SK-N-SH (cell line): ENCODE results near the gene COL12A1. TPM values are rescaled to one million over a fixed set of nuclear protein-coding genes. Genes with fewer than 3 reads are reported as not detected.
A peak's percentile ranks its signal among the peaks of the same experiment; 100 is the strongest.

Experiments
- CTCF ChIA-PET: fragments of 300-600, 350-600 bp; formaldehyde crosslinking; extraction: SDS; loops from one replicate; lab custom pipeline; 2021; lab: Yijun Ruan, JAX
- POLR2A ChIA-PET: fragments of 350-600 bp; sonication (Branson Sonifier 250); formaldehyde crosslinking; extraction: SDS; loops from one replicate; lab custom pipeline; 2020; ENCODE audit warnings: antibody characterized with exemption, inconsistent platforms; lab: Yijun Ruan, JAX
- DNase-seq: peaks from one replicate; pipeline ENCODE4 v3.0.0; 2012
- H2AFZ ChIP-seq: fragments of 200-600 bp; sonication (generic); 2 replicates; pipeline ENCODE4 v1.8.1; 2016; ENCODE audit warnings: antibody characterized with exemption, mild to moderate bottlenecking, low read depth
- H3F3A ChIP-seq: fragments of 200-600 bp; sonication (generic); replicated peaks from 2 replicates; pipeline ENCODE3; 2016; ENCODE audit warnings: antibody characterized with exemption, mild to moderate bottlenecking; ENCODE audit not compliant: insufficient read depth
- H3K27ac ChIP-seq, 2 experiments: fragments of 200-500 bp in 1 of 2; fragments of 200-600 bp in 1 of 2; sonication (Bioruptor generic) in 1 of 2; sonication (generic), shearing (Covaris generic) in 1 of 2; 2 replicates each; pipeline versions ENCODE4 v1.5.1 to v1.6.1; 2014 to 2016; ENCODE audit warnings: low read depth in 2 of 2, inconsistent platforms in 1 of 2, low read length in 1 of 2, mild to moderate bottlenecking in 1 of 2, mixed read lengths in 1 of 2
- H3K27me3 ChIP-seq: fragments of 200-600 bp; sonication (generic), shearing (Covaris generic); 2 replicates; pipeline ENCODE4 v1.6.1; 2016; ENCODE audit warnings: mixed run types; ENCODE audit not compliant: insufficient read depth
- H3K36me3 ChIP-seq, 2 experiments: fragments of 200-500 bp in 1 of 2; fragments of 200-600 bp in 1 of 2; sonication (Bioruptor generic) in 1 of 2; sonication (generic) in 1 of 2; replicated peaks in 1 of 2; 2 replicates each; pipeline versions ENCODE3 to v1.5.1; 2014 to 2016; ENCODE audit warnings: low read length in 1 of 2, mild to moderate bottlenecking in 1 of 2; ENCODE audit not compliant: insufficient read depth in 2 of 2, control insufficient read depth in 1 of 2
- H3K4me1 ChIP-seq, 2 experiments: fragments of 200-500 bp in 1 of 2; fragments of 200-600 bp in 1 of 2; sonication (Bioruptor generic) in 1 of 2; sonication (generic), shearing (Covaris generic) in 1 of 2; 2 replicates each; pipeline versions ENCODE4 v1.5.1 to v1.6.1; 2014 to 2016; ENCODE audit warnings: low read depth in 1 of 2, low read length in 1 of 2, mixed run types in 1 of 2; ENCODE audit not compliant: insufficient read depth in 2 of 2, control insufficient read depth in 1 of 2
- H3K4me2 ChIP-seq: fragments of 200-600 bp; sonication (generic), shearing (Covaris generic); 2 replicates; pipeline ENCODE4 v1.6.1; 2017; ENCODE audit warnings: mixed run types
- H3K4me3 ChIP-seq, 2 experiments: fragments of 200-500 bp in 1 of 2; fragments of 200-600 bp in 1 of 2; sonication (Bioruptor generic) in 1 of 2; sonication (generic), shearing (Covaris generic) in 1 of 2; 2 replicates each; pipeline versions ENCODE4 v1.5.1 to v1.8.1; 2014 to 2016; ENCODE audit warnings: low read depth in 2 of 2, inconsistent platforms in 1 of 2, low read length in 1 of 2, mild to moderate bottlenecking in 1 of 2, mixed read lengths in 1 of 2, moderate library complexity in 1 of 2
- H3K79me2 ChIP-seq: fragments of 200-600 bp; sonication (generic); 2 replicates; pipeline ENCODE4 v1.8.1; 2017; ENCODE audit warnings: mild to moderate bottlenecking; ENCODE audit not compliant: insufficient read depth
- H3K9ac ChIP-seq: fragments of 200-600 bp; sonication (generic); 2 replicates; pipeline ENCODE4 v1.6.1; 2017; ENCODE audit warnings: mixed run types
- H3K9me2 ChIP-seq: fragments of 200-600 bp; sonication (generic); 2 replicates; pipeline ENCODE4 v1.6.1; 2017; ENCODE audit warnings: mixed run types
- H3K9me3 ChIP-seq: fragments of 200-600 bp; sonication (generic); 2 replicates; pipeline ENCODE4 v1.6.1; 2017; ENCODE audit warnings: mixed run types, mild to moderate bottlenecking, moderate library complexity
- H4K20me1 ChIP-seq: fragments of 200-600 bp; sonication (generic); 2 replicates; pipeline ENCODE4 v1.6.1; 2017; ENCODE audit warnings: mild to moderate bottlenecking, mixed run types; ENCODE audit not compliant: insufficient read depth
- ELF1 ChIP-seq: IDR thresholded peaks from 2 replicates; pipeline ENCODE4 v1.4.0; 2012
- FOSL2 ChIP-seq: IDR thresholded peaks from 2 replicates; pipeline ENCODE4 v1.4.0; 2012; ENCODE audit warnings: low read depth, mild to moderate bottlenecking, moderate library complexity, borderline replicate concordance
- GABPA ChIP-seq: IDR thresholded peaks from 2 replicates; pipeline ENCODE4 v1.4.0; 2012; ENCODE audit warnings: low read depth, mild to moderate bottlenecking
- POLR2AphosphoS5 ChIP-seq: IDR thresholded peaks from 2 replicates; pipeline ENCODE4 v1.6.1; 2012; ENCODE audit warnings: low read depth, low read length
- RAD21 ChIP-seq: IDR thresholded peaks from 2 replicates; pipeline ENCODE4 v1.6.1; 2012; ENCODE audit warnings: mild to moderate bottlenecking, low read length
- RCOR1 ChIP-seq: fragments of 150-350 bp; IDR thresholded peaks from 2 replicates; pipeline ENCODE4 v1.6.1; 2017; ENCODE audit warnings: antibody characterized with exemption, low read length
- RFX5 ChIP-seq: IDR thresholded peaks from 2 replicates; pipeline ENCODE4 v1.6.1; 2012; ENCODE audit warnings: mild to moderate bottlenecking, improper control_type of control experiment, low read length
- SIN3A ChIP-seq: IDR thresholded peaks from 2 replicates; pipeline ENCODE4 v1.6.1; 2012; ENCODE audit warnings: low read depth, mild to moderate bottlenecking, low read length, moderate library complexity, borderline replicate concordance
- TCF12 ChIP-seq: IDR thresholded peaks from 2 replicates; pipeline ENCODE4 v1.4.0; 2012
- USF1 ChIP-seq: IDR thresholded peaks from 2 replicates; pipeline ENCODE4 v1.4.0; 2012; ENCODE audit warnings: low read depth, borderline replicate concordance
- USF2 ChIP-seq: fragments of 150-350 bp; IDR thresholded peaks from 2 replicates; pipeline ENCODE4 v1.6.1; 2017; ENCODE audit warnings: antibody characterized with exemption, low read length, low read depth, borderline replicate concordance
- YY1 ChIP-seq: IDR thresholded peaks from 2 replicates; pipeline ENCODE4 v1.4.0; 2012; ENCODE audit warnings: low read depth, mild to moderate bottlenecking
- WGBS: methylation state at CpG from one replicate; pipeline ENCODE4 v1.1.6; 2017; ENCODE audit warnings: low lambda C conversion rate; 5-methylcytosine and 5-hydroxymethylcytosine counted together
- polyA plus RNA-seq, 3 experiments: library from polyadenylated mRNA; depleted of rRNA; stranded (reverse); fragments of >200 nt; gene quantifications; 2 replicates each; pipeline ENCODE4 v1.2.3, GENCODE V29; 2012
- TF ChIP-seq, protein P1 (sequence below): fragments of 200-600 bp; sonication (generic); IDR thresholded peaks from 2 replicates; pipeline ENCODE4 v1.6.1; 2017; ENCODE audit warnings: antibody characterized with exemption, mild to moderate bottlenecking, moderate library complexity

COL12A1 gene
- polyA plus RNA-seq, 1 of the 3 experiments (the other 2 are of a cell fraction): 0.03 TPM

GRCh38 chr6:75243333-75244062 is 37.6 kb upstream of the COL12A1 start, which contains the start of gene COX7A2 (continued):
- peak; percentile 77 for TF ChIP-seq USF1
- TF ChIP-seq, all 33 proteins: peak for 16

DNA sequence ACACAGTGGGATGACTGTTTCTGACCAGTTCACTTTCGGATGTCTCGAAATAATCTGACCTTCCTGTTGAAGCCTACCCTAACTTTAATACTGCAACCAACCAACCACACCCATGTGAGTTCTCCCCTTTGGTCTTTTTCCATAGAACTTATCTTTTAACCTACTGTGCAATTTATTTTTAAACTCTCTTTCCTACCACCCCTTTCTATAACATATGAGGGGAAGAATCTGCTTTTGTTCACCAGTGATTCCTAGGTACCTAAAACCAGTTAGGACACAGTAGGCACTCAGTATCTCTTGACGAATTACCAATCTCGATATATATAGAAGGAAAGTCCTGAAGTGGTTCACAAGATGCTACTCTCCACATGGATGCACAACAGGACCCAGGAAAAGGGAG is 30.8 kb upstream of the COL12A1 start:
- Histone ChIP-seq H2AFZ (no peak overlapping the region), H3K4me3 (no peak overlapping the region), H3K4me1 (peaks cover 0 to 2% of the 10 kb centered on the region in 2 experiments; a peak in 2 of 4 replicates), H3K79me2 (peaks cover 28% of the 10 kb centered on the region), H3F3A (no peaks in the 10 kb centered on the region), H3K27ac (no peak overlapping the region), H3K9me3 (no peaks in the 10 kb centered on the region), H3K36me3 (peaks cover 41 to 44% of the 10 kb centered on the region in 2 experiments), H4K20me1 (peaks cover 13% of the 10 kb centered on the region), H3K27me3 (no peaks in the 10 kb centered on the region), H3K4me2 (no peak overlapping the region), H3K9ac (no peak overlapping the region), H3K9me2 (no peaks in the 10 kb centered on the region)
- ChIA-PET POLR2A (no interaction called here), CTCF (interaction anchor here (1.5 kb wide), 1 partner anchor 61 kb away, joined by 4 read pairs; no protein-coding TSS in a partner anchor)
- TF ChIP-seq RFX5: no peak
- TF ChIP-seq GABPA: no peak
- TF ChIP-seq USF2: no peak
- TF ChIP-seq POLR2AphosphoS5: no peak
- no peak for TF ChIP-seq FOSL2
- no peak for TF ChIP-seq RAD21
- no peak for TF ChIP-seq ELF1
- no peak for TF ChIP-seq TCF12
- TF ChIP-seq SIN3A: no peak
- TF ChIP-seq, protein P1, sequence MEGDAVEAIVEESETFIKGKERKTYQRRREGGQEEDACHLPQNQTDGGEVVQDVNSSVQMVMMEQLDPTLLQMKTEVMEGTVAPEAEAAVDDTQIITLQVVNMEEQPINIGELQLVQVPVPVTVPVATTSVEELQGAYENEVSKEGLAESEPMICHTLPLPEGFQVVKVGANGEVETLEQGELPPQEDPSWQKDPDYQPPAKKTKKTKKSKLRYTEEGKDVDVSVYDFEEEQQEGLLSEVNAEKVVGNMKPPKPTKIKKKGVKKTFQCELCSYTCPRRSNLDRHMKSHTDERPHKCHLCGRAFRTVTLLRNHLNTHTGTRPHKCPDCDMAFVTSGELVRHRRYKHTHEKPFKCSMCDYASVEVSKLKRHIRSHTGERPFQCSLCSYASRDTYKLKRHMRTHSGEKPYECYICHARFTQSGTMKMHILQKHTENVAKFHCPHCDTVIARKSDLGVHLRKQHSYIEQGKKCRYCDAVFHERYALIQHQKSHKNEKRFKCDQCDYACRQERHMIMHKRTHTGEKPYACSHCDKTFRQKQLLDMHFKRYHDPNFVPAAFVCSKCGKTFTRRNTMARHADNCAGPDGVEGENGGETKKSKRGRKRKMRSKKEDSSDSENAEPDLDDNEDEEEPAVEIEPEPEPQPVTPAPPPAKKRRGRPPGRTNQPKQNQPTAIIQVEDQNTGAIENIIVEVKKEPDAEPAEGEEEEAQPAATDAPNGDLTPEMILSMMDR: no peak
- no peak for TF ChIP-seq RCOR1
- TF ChIP-seq USF1: no peak
- TF ChIP-seq YY1: no peak
- DNase-seq: no peak
- 97% methylated on average over 4 of the region's 4 CpGs for WGBS
